Naive thymus-derived CD4-positive, alpha-beta T cell (primary cell): ENCODE results near the gene ITPR3. TPM values are rescaled to one million over a fixed set of nuclear protein-coding genes. Genes with fewer than 3 reads are reported as not detected.
A peak's percentile ranks its signal among the peaks of the same experiment; 100 is the strongest.

Experiments used
- ATAC-seq: fragments of 150-1000 bp; cut with Tn5 transposase; 2 replicates; pipeline ENCODE4 v1.10.0; 2021; ENCODE audit warnings: mild to moderate bottlenecking, moderate library complexity
- CTCF ChIA-PET: fragments of 350-600 bp; sonication (Branson Sonifier 250); formaldehyde crosslinking; loops from one replicate; lab custom pipeline; 2021; ENCODE audit warnings: antibody characterized with exemption; lab: Charles Lee
- POLR2A ChIA-PET: fragments of 350-600 bp; sonication (Branson Sonifier 250); formaldehyde crosslinking; loops from one replicate; lab custom pipeline; 2021; ENCODE audit warnings: antibody characterized with exemption, inconsistent platforms; lab: Charles Lee
- DNase-seq, 9 donors: peaks; one replicate each; pipeline versions ENCODE4 v3.0.0 to v3.0.0-alpha.2; 2020 to 2022; ENCODE audit warnings: mixed read lengths in 1 of 9
- H3K27ac ChIP-seq: one replicate; pipeline ENCODE4 v1.7.0; 2013; ENCODE audit warnings: mild to moderate bottlenecking, low read depth, low read length, moderate library complexity
- H3K27me3 ChIP-seq, 2 donors: one replicate each; pipeline ENCODE4 v1.7.0; 2013; ENCODE audit warnings: low read length in 2 of 2, mild to moderate bottlenecking in 2 of 2, moderate library complexity in 2 of 2; ENCODE audit not compliant: control insufficient read depth in 2 of 2, insufficient read depth in 2 of 2
- H3K36me3 ChIP-seq, 3 experiments: 1 replicate in 2 of 3; 2 replicates in 1 of 3; pipeline ENCODE4 v1.7.0; 2013; ENCODE audit warnings: low read length in 3 of 3, mild to moderate bottlenecking in 3 of 3, moderate library complexity in 1 of 3; ENCODE audit not compliant: insufficient read depth in 3 of 3, control insufficient read depth in 2 of 3
- H3K4me1 ChIP-seq, 2 donors: one replicate each; pipeline ENCODE4 v1.7.0; 2013; ENCODE audit warnings: low read length in 2 of 2, mild to moderate bottlenecking in 2 of 2, moderate library complexity in 1 of 2; ENCODE audit not compliant: control insufficient read depth in 2 of 2, insufficient read depth in 2 of 2
- H3K4me3 ChIP-seq: 2 replicates; pipeline ENCODE4 v1.7.0; 2013; ENCODE audit warnings: mild to moderate bottlenecking, low read length
- H3K9me3 ChIP-seq, 3 experiments: 1 replicate in 2 of 3; 2 replicates in 1 of 3; pipeline ENCODE4 v1.7.0; 2013; ENCODE audit warnings: low read length in 3 of 3; ENCODE audit not compliant: control insufficient read depth in 2 of 3
- H3K27ac Mint-ChIP-seq, 9 donors: one replicate each; pipeline ENCODE4 v1.8.0; 2020 to 2022; ENCODE audit warnings: mixed read lengths in 9 of 9, mild to moderate bottlenecking in 8 of 9, moderate library complexity in 5 of 9, inconsistent platforms in 2 of 9
- H3K27me3 Mint-ChIP-seq, 5 donors: one replicate each; pipeline ENCODE4 v1.8.0; 2021 to 2022; ENCODE audit warnings: mixed read lengths in 5 of 5, mild to moderate bottlenecking in 1 of 5
- H3K36me3 Mint-ChIP-seq, 5 donors: one replicate each; pipeline ENCODE4 v1.8.0; 2020 to 2022; ENCODE audit warnings: mixed read lengths in 5 of 5, mild to moderate bottlenecking in 3 of 5, inconsistent platforms in 1 of 5
- H3K4me1 Mint-ChIP-seq, 7 donors: one replicate each; pipeline ENCODE4 v1.8.0; 2020 to 2022; ENCODE audit warnings: mixed read lengths in 7 of 7, mild to moderate bottlenecking in 3 of 7, inconsistent platforms in 1 of 7
- H3K4me3 Mint-ChIP-seq, 10 donors: one replicate each; pipeline ENCODE4 v1.8.0; 2020 to 2022; ENCODE audit warnings: mild to moderate bottlenecking in 10 of 10, mixed read lengths in 10 of 10, moderate library complexity in 6 of 10, inconsistent platforms in 2 of 10
- H3K9me3 Mint-ChIP-seq, 11 donors: one replicate each; pipeline ENCODE4 v1.8.0; 2020 to 2022; ENCODE audit warnings: mixed read lengths in 11 of 11, mild to moderate bottlenecking in 4 of 11, inconsistent platforms in 1 of 11, moderate library complexity in 1 of 11
- intact Hi-C, 2 donors: fragments of 100-400 bp; cut with micrococcal nuclease; formaldehyde crosslinking; loops; one replicate each; pipeline ENCODE4 v1.15.1; 2023
- polyA plus RNA-seq, 2 donors: library from polyadenylated mRNA; unstranded; fragments of 300-500 nt; fragmentation: Illumina TruSeq; gene quantifications; one replicate each; pipeline ENCODE4 v1.2.3, GENCODE V29; 2021
- total RNA-seq, 6 experiments: library from RNA in 5 of 6; stranded (reverse) in 5 of 6; gene quantifications; 1 replicate in 5 of 6; 2 replicates in 1 of 6; pipeline ENCODE4 v1.2.3 and lab custom pipeline; 2021 to 2026

The ITPR3 gene
- total and polyA plus RNA-seq, 7 experiments from 2014 or later: 1.7 to 65.7 (median 41.4) TPM

DNA sequence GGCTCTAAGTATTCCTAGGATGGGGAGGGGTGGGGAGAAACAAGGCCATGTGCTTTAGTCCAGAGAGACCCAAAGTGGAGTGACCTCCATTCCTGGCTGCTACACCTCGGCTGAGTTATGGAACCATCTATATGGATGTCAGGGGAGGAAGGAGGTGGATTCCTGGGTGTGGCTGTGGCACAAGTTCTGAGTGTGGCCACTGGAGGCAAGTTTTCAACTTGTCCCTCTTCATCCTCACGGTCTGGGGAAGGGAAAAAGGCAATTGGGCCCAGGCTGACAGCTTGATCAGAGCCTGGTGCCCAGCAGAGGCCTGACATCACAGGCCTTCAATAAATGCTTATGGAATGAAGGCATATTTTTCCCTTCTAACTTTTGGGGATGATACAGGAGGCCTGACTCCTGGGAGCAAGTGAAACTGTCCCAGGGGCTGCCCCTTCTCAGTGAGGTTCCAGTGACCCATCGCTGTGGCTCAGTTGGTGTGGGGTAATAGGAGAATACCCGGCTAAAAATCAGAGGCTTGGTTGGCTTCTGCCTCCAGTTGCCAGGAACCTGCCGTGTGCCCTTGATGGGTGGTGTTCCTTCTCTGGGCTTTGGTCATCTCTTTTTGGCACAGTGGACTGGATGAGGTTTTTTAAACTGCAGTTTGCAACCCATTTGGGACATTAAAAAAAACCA is 1.8 kb upstream of the ITPR3 start:
- Histone ChIP-seq H3K36me3 (peaks cover 0 to 11% (median 0%) of the 10 kb centered on the region in 3 experiments), H3K4me1 (peaks cover 9 to 35% of the 10 kb centered on the region in 2 donors), H3K9me3 (no peaks in the 10 kb centered on the region), H3K27me3 (no peaks in the 10 kb centered on the region), H3K4me3 (no peak overlapping the region), H3K27ac (no peak overlapping the region)
- ChIA-PET CTCF (interaction anchor here (0.6 kb wide), 1 partner anchor 13 kb away, joined by 7 read pairs; no protein-coding TSS in a partner anchor), POLR2A (interaction anchor here (1.4 kb wide), 1 partner anchor 39 kb away, joined by 4 read pairs; the partner anchor contains the start of gene BAK1)
- H3K4me1 Mint-ChIP-seq: peaks cover 29 to 59% (median 53%) of the 10 kb centered on the region in 7 donors
- H3K27ac Mint-ChIP-seq: peak overlapping the region; percentile 79 to 96 (median 90)
- DNase-seq: no peak
- intact Hi-C loops: no loop called here
- H3K27me3 Mint-ChIP-seq: peaks cover 0 to 4% (median 0%) of the 10 kb centered on the region in 5 donors
- peak overlapping the region; percentile 91 to 97 (median 96) for H3K4me3 Mint-ChIP-seq
- no peak for ATAC-seq
- no peaks in the 10 kb centered on the region for H3K9me3 Mint-ChIP-seq
- H3K36me3 Mint-ChIP-seq: peaks cover 0 to 5% (median 0%) of the 10 kb centered on the region in 5 donors

DNA sequence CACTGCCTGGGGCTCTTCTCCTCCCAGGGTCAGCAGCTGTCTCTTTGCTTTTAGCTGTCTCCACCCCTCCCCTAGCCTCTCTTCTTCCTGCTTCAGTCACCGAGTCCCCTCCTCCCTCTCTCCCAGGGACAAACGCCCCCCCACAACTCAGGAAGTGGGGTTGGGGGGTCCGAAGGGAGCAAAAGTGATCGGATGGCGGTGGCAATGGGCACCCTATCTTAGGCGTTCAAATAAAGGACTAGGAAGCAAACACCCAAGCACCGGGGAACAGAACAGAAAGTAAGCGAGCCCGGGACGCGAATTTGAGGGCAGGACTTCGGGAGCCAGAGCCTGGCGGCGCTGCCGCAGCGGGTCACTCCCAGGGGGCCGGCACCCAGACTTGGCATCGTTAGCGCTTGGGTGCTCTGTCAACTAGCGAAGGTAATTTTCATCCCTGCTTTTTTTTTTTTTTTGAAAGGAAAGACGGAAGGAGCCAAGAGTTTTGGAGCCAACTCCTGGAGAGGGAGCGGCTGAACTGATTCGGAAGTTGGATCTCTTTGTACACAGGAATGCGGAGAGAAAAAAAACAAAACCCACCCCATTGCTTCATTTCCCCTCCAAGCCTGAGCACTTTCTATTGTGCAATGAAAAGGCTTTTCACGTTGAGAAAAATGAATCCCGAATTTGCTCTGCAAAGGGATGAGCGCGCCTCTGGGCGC is 815 bp upstream of the ITPR3 start:
- Histone ChIP-seq H3K9me3 (no peaks in the 10 kb centered on the region), H3K36me3 (peaks cover 0 to 17% (median 0%) of the 10 kb centered on the region in 3 experiments), H3K4me3 (peak overlapping the region; percentile 80), H3K27me3 (no peaks in the 10 kb centered on the region), H3K4me1 (peaks cover 9 to 35% of the 10 kb centered on the region in 2 donors), H3K27ac (peak overlapping the region; percentile 71)
- Mint-ChIP-seq H3K4me3 (peak overlapping the region; percentile 91 to 97 (median 96)), H3K4me1 (peaks cover 29 to 67% (median 61%) of the 10 kb centered on the region in 7 donors), H3K27me3 (peaks cover 0 to 4% (median 0%) of the 10 kb centered on the region in 5 donors), H3K9me3 (no peaks in the 10 kb centered on the region), H3K36me3 (peaks cover 0 to 5% (median 0%) of the 10 kb centered on the region in 5 donors), H3K27ac (peak overlapping the region; percentile 79 to 96 (median 90))
- intact Hi-C loops: loop anchor here (1.0 to 10.0 kb wide), 8 partner anchors 14 to 614 kb away; partner anchors contain the start of genes HMGA1 (in 1 of the 2), LEMD2 (in 1 of the 2) and PHF1 (in 1 of the 2)
- DNase-seq (peak in 3 of 9 donors; percentile 15 to 38 (median 26)), ATAC-seq (no peak)
- ChIA-PET POLR2A (interaction anchor here (0.5 to 3.0 kb wide), 14 partner anchors 13 to 418 kb away, joined by 3 to 19 read pairs (median 4); no protein-coding TSS in a partner anchor), CTCF (interaction anchor here (0.5 to 1.7 kb wide), 3 partner anchors 12 to 286 kb away, joined by 3 to 7 read pairs (median 7); no protein-coding TSS in a partner anchor)

DNA sequence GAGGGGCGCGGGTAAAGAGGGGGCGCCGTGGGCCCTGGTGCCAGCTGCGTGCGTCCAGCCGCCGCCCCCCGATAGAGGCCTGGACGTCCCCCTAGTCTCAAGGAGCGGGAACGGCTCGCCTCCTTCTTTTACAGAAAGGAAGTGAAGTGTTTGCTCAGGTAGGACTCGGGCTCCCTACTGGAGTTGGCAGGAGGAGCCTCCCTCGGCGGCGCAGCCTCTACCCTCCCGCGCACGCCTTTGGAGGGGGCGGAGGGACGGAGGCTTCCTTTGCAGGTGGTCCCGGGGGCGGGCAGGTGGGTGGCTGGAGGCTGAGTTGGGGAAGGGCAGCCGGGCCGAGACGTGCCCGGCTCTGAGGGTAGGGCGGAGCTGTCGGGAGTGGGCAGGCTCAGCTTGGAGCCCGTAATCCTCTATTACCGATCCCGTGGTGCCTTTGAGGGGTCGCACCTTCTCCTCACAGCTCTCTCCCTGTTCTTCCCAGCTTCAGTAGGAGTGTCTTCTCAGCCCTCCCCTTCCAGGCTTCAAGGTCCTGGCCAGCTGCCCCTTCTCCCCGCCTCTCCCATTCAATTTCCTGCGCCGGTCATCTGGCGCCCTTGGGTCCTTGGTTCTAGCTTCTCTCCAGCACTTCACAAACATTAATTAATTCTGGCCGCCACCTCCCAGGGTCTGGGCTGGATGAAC is 728 bp downstream of the ITPR3 start:
- Histone ChIP-seq H3K4me3 (peak overlapping the region; percentile 66), H3K27me3 (no peaks in the 10 kb centered on the region), H3K4me1 (peaks cover 9 to 34% of the 10 kb centered on the region in 2 donors), H3K9me3 (no peaks in the 10 kb centered on the region), H3K27ac (peak overlapping the region; percentile 97), H3K36me3 (peaks cover 0 to 17% (median 0%) of the 10 kb centered on the region in 3 experiments)
- peaks cover 0 to 5% (median 0%) of the 10 kb centered on the region in 5 donors for H3K36me3 Mint-ChIP-seq
- H3K9me3 Mint-ChIP-seq: no peaks in the 10 kb centered on the region
- intact Hi-C loops: loop anchor here (1.0 to 10.0 kb wide), 14 partner anchors 8 to 613 kb away; partner anchors contain the start of genes KIFC1 (in 2 of the 2), HMGA1 (in 1 of the 2), LEMD2 (in 1 of the 2) and PHF1 (in 1 of the 2)
- H3K27me3 Mint-ChIP-seq: peaks cover 0 to 2% (median 0%) of the 10 kb centered on the region in 5 donors
- DNase-seq (peak in 5 of 9 donors; percentile 33 to 64 (median 37)), ATAC-seq (peak; percentile 36)
- peak overlapping the region; percentile 88 to 97 (median 90) for H3K4me3 Mint-ChIP-seq
- ChIA-PET POLR2A (interaction anchor here (0.9 to 3.0 kb wide), 12 partner anchors 13 to 89 kb away, joined by 3 to 19 read pairs (median 4); partner anchors contain the start of gene UQCC2), CTCF (interaction anchor here (0.8 to 2.4 kb wide), 4 partner anchors 8 to 34 kb away, joined by 4 to 7 read pairs (median 6); no protein-coding TSS in a partner anchor)
- H3K27ac Mint-ChIP-seq: peak overlapping the region; percentile 81 to 94 (median 87)
- peaks cover 29 to 73% (median 60%) of the 10 kb centered on the region in 7 donors for H3K4me1 Mint-ChIP-seq

DNA sequence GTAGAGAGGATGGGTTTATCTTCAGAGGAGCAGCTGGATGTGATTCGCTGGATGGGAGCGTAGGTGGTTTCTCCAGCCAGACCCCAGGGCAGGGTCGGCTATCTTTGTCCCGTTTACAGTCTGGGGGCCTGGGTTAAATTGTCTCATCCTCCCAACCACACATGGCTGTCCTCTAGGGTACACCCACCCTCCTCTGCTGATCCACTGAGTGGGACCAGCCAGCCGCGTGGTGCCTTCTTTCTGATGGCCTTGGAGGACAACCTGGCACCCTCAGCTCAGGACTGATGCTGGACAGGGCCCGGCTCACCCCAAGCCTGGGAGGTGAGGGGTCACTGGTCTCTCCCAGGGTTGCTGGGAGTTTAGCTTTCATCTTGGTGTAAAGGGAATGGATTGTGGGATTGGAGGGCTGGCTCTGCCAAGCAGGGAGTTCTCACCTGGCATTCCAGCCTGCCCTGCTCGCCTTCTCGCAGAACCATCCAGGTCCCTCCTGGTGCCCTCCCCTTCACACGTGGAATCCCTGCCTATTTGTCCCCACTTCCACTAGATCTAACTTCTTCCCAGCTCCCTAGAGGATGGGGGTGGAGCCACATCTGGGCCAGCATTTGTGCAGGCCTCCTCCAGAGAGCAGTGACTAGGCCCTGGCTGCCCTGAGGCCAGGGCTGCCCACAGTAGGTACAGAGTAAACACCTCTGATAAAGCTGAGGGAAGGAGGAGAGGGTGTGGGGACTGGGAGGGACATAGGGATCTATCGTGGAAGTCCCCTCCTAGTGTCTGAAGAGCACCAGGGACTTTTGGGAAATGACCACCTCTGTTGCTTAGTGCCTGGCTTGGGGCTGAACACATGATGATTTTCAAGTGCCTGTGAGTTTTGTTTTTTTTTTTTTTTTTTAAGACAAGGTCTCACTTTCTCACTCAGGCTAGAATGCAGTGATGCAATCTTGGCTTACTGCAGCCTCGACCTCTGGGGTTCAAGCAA is 1.6 kb downstream of the ITPR3 start:
- ChIA-PET POLR2A (interaction anchor here (0.9 to 3.0 kb wide), 6 partner anchors 12 to 74 kb away, joined by 3 to 19 read pairs (median 5); no protein-coding TSS in a partner anchor), CTCF (interaction anchor here (1.7 to 2.4 kb wide), 2 partner anchors 10 to 35 kb away, joined by 4 to 7 read pairs; no protein-coding TSS in a partner anchor)
- H3K27me3 Mint-ChIP-seq: peaks cover 0 to 2% (median 0%) of the 10 kb centered on the region in 5 donors
- peak overlapping the region; percentile 81 to 94 (median 87) for H3K27ac Mint-ChIP-seq
- no peaks in the 10 kb centered on the region for H3K9me3 ChIP-seq
- peaks cover 0 to 7% (median 0%) of the 10 kb centered on the region in 5 donors for H3K36me3 Mint-ChIP-seq
- DNase-seq (no peak), ATAC-seq (no peak)
- peak overlapping the region; percentile 66 for H3K4me3 ChIP-seq
- peaks cover 29 to 73% (median 62%) of the 10 kb centered on the region in 7 donors for H3K4me1 Mint-ChIP-seq
- intact Hi-C loops: loop anchor here (5.0 to 10.0 kb wide), 4 partner anchors 162 to 612 kb away; partner anchors contain the start of genes HMGA1 (in 1 of the 2), LEMD2 (in 1 of the 2) and PHF1 (in 1 of the 2)
- no peaks in the 10 kb centered on the region for H3K27me3 ChIP-seq
- H3K36me3 ChIP-seq: peaks cover 0 to 22% (median 0%) of the 10 kb centered on the region in 3 experiments
- peak overlapping the region; percentile 97 for H3K27ac ChIP-seq
- no peaks in the 10 kb centered on the region for H3K9me3 Mint-ChIP-seq
- H3K4me3 Mint-ChIP-seq: peak overlapping the region; percentile 88 to 97 (median 90)
- H3K4me1 ChIP-seq: peaks cover 9 to 29% of the 10 kb centered on the region in 2 donors

DNA sequence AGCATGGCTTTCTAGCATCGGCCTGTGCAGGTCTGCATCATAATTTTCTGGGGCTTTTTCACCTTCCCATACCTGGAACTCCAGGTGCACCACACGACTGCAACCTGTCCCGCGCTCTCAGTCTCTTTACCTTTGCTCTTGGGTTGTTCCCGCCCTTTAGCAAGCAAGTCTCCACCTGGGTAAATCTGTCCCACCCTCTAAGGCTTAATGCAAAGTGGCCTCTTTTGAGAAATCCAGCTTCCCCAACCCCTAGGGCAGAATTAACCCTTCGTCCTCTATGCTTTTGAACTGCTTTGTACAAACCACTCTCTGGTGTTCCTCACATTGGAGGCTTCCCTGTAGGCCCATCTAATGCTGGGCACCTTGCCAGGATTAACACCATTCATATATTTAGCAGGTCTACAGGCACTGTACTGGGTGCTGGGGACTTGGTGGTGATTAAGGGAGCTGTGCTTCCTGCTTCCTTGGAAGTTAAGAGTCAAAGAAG is 2.8 kb downstream of the ITPR3 start:
- H3K27me3 ChIP-seq: no peaks in the 10 kb centered on the region
- Mint-ChIP-seq H3K27me3 (peaks cover 0 to 2% (median 0%) of the 10 kb centered on the region in 5 donors), H3K36me3 (peaks cover 0 to 7% (median 0%) of the 10 kb centered on the region in 5 donors), H3K27ac (peak overlapping the region in 8 of 9 donors; percentile 70 to 93 (median 87)), H3K9me3 (no peaks in the 10 kb centered on the region), H3K4me3 (peak overlapping the region; percentile 56 to 97 (median 90)), H3K4me1 (peaks cover 39 to 75% (median 69%) of the 10 kb centered on the region in 7 donors)
- H3K9me3 ChIP-seq: no peaks in the 10 kb centered on the region
- no peak for ATAC-seq
- intact Hi-C loops: loop anchor here (5.0 to 10.0 kb wide), 4 partner anchors 161 to 611 kb away; partner anchors contain the start of genes HMGA1 (in 1 of the 2), LEMD2 (in 1 of the 2) and PHF1 (in 1 of the 2)
- peaks cover 0 to 26% (median 0%) of the 10 kb centered on the region in 3 experiments for H3K36me3 ChIP-seq
- ChIA-PET CTCF (interaction anchor here (0.6 to 2.4 kb wide), 2 partner anchors 8 to 17 kb away, joined by 3 to 7 read pairs; no protein-coding TSS in a partner anchor), POLR2A (interaction anchor here (0.6 kb wide), 1 partner anchor 53 kb away, joined by 3 read pairs; no protein-coding TSS in a partner anchor)
- H3K27ac ChIP-seq: no peak overlapping the region
- H3K4me1 ChIP-seq: peaks cover 9 to 33% of the 10 kb centered on the region in 2 donors
- DNase-seq: no peak
- H3K4me3 ChIP-seq: no peak overlapping the region
